ENCODE data around the gene MGAM2. TPM values are rescaled to one million over a fixed set of nuclear protein-coding genes. Genes with fewer than 3 reads are reported as not detected.

The MGAM2 gene
- total RNA-seq, 1 donor from 2014 or later, result under 0.01 TPM

- no peak overlapping the region for H3K4me3 ChIP-seq (ENCODE audit: low read depth, low read length)
- no peak for DNase-seq (ENCODE audit: low read depth)
- TF ChIP-seq CTCF (IDR thresholded peaks at IDR 0.05; ENCODE audit: insufficient read depth, low read length, poor library complexity, severe bottlenecking), result no peak
- no peaks in the 10 kb centered on the region for H3K36me3 ChIP-seq (ENCODE audit: control insufficient read depth, insufficient read depth, low read length)
- no peaks in the 10 kb centered on the region for H3K27me3 ChIP-seq (ENCODE audit: control insufficient read depth, insufficient read depth, low read length)
These were observed 13.9 kb downstream of the MGAM2 start for GRCh38 chr7:142125256-142125955.

- no peak for TF ChIP-seq CTCF (IDR thresholded peaks at IDR 0.05; ENCODE audit: insufficient read depth, low read length, poor library complexity, severe bottlenecking)
- Histone ChIP-seq H3K36me3 (ENCODE audit: control insufficient read depth, insufficient read depth, low read length) (no peaks in the 10 kb centered on the region), H3K27me3 (ENCODE audit: control insufficient read depth, insufficient read depth, low read length) (no peaks in the 10 kb centered on the region), H3K4me3 (ENCODE audit: low read depth, low read length) (no peak overlapping the region)
- DNase-seq (ENCODE audit: low read depth), result peak; percentile 10
These were observed 18.7 kb downstream of the MGAM2 start for GRCh38 chr7:142130267-142130666.

GRCh38 chr7:142131439-142132185 is 20.1 kb downstream of the MGAM2 start:
- Histone ChIP-seq H3K36me3 (ENCODE audit: control insufficient read depth, insufficient read depth, low read length) (no peaks in the 10 kb centered on the region), H3K27me3 (ENCODE audit: control insufficient read depth, insufficient read depth, low read length) (no peaks in the 10 kb centered on the region), H3K4me3 (ENCODE audit: low read depth, low read length) (no peak overlapping the region)
- no peak for TF ChIP-seq CTCF (IDR thresholded peaks at IDR 0.05; ENCODE audit: insufficient read depth, low read length, poor library complexity, severe bottlenecking)
- DNase-seq (ENCODE audit: low read depth), result no peak

GRCh38 chr7:142133731-142134148 is 22.2 kb downstream of the MGAM2 start:
- H3K36me3 ChIP-seq (ENCODE audit: control insufficient read depth, insufficient read depth, low read length), result no peaks in the 10 kb centered on the region
- DNase-seq (ENCODE audit: low read depth), result no peak
- H3K27me3 ChIP-seq (ENCODE audit: control insufficient read depth, insufficient read depth, low read length), result no peaks in the 10 kb centered on the region
- TF ChIP-seq CTCF (IDR thresholded peaks at IDR 0.05; ENCODE audit: insufficient read depth, low read length, poor library complexity, severe bottlenecking), result no peak
- H3K4me3 ChIP-seq (ENCODE audit: low read depth, low read length), result no peak overlapping the region

- TF ChIP-seq CTCF (IDR thresholded peaks at IDR 0.05; ENCODE audit: insufficient read depth, low read length, poor library complexity, severe bottlenecking), result no peak
- H3K27me3 ChIP-seq (ENCODE audit: control insufficient read depth, insufficient read depth, low read length), result no peaks in the 10 kb centered on the region
- no peak overlapping the region for H3K4me3 ChIP-seq (ENCODE audit: low read depth, low read length)
- no peak for DNase-seq (ENCODE audit: low read depth)
- H3K36me3 ChIP-seq (ENCODE audit: control insufficient read depth, insufficient read depth, low read length), result no peaks in the 10 kb centered on the region
These were observed 23.4 kb downstream of the MGAM2 start for GRCh38 chr7:142134909-142135308.
